GM23338 (cell line): ENCODE results near the gene SSH2. TPM values are rescaled to one million over a fixed set of nuclear protein-coding genes. Genes with fewer than 3 reads are reported as not detected.

Experiments
- ATAC-seq: fragments of 200-7000 bp; cut with Tn5 transposase; 3 replicates; pipeline ENCODE4 v1.9.1; 2020
- DNase-seq: peaks from one replicate; pipeline ENCODE4 v3.0.0-alpha.2; 2015; ENCODE audit warnings: low spot score
- H2AFZ ChIP-seq: fragments of 200-600 bp; sonication (generic); 2 replicates; pipeline ENCODE4 v1.8.0; 2016; ENCODE audit warnings: antibody characterized with exemption, mild to moderate bottlenecking, moderate library complexity
- H3F3A ChIP-seq: fragments of 200-600 bp; sonication (generic); replicated peaks from 2 replicates; pipeline ENCODE4 v1.8.0; 2017; ENCODE audit warnings: antibody characterized with exemption, mixed run types, low read depth
- H3K27ac ChIP-seq: fragments of 200-600 bp; sonication (generic); 2 replicates; pipeline ENCODE4 v1.6.1; 2016; ENCODE audit warnings: low read depth
- H3K27me3 ChIP-seq: fragments of 200-600 bp; sonication (generic); 2 replicates; pipeline ENCODE4 v1.8.0; 2016; ENCODE audit warnings: mild to moderate bottlenecking, mixed run types, moderate library complexity; ENCODE audit not compliant: insufficient read depth
- H3K36me3 ChIP-seq: fragments of 200-600 bp; sonication (generic); 2 replicates; pipeline ENCODE4 v1.8.0; 2016; ENCODE audit warnings: mild to moderate bottlenecking; ENCODE audit not compliant: insufficient read depth
- H3K4me1 ChIP-seq: fragments of 200-600 bp; sonication (generic); 2 replicates; pipeline ENCODE4 v1.8.0; 2016; ENCODE audit warnings: mild to moderate bottlenecking, moderate library complexity; ENCODE audit not compliant: insufficient read depth
- H3K4me2 ChIP-seq: fragments of 200-600 bp; sonication (generic); 2 replicates; pipeline ENCODE4 v1.7.1; 2017; ENCODE audit warnings: mixed run types
- H3K4me3 ChIP-seq: fragments of 200-600 bp; sonication (generic); 2 replicates; pipeline ENCODE4 v1.6.1; 2016; ENCODE audit warnings: mixed run types
- H3K79me2 ChIP-seq: fragments of 200-600 bp; sonication (generic); replicated peaks from 2 replicates; pipeline ENCODE4 v1.8.0; 2017; ENCODE audit warnings: mild to moderate bottlenecking; ENCODE audit not compliant: insufficient read depth
- H3K9me2 ChIP-seq: fragments of 200-600 bp; sonication (generic); 2 replicates; pipeline ENCODE4 v1.8.0; 2017; ENCODE audit not compliant: insufficient read depth
- H4K20me1 ChIP-seq: fragments of 200-600 bp; sonication (generic); replicated peaks from 2 replicates; pipeline ENCODE4 v1.8.0; 2017; ENCODE audit warnings: mild to moderate bottlenecking; ENCODE audit not compliant: insufficient read depth
- H3K27ac Mint-ChIP-seq: 2 replicates; pipeline ENCODE4 v1.8.0; 2020; ENCODE audit warnings: inconsistent platforms, mild to moderate bottlenecking, moderate library complexity, mixed read lengths
- H3K27me3 Mint-ChIP-seq: 3 replicates; pipeline ENCODE4 v1.8.0; 2022; ENCODE audit warnings: low read depth, mild to moderate bottlenecking, moderate library complexity, mixed read lengths, inconsistent platforms; ENCODE audit not compliant: insufficient read depth, poor library complexity
- H3K36me3 Mint-ChIP-seq: 3 replicates; pipeline ENCODE4 v1.8.0; 2021; ENCODE audit warnings: low read depth, mild to moderate bottlenecking, inconsistent platforms, moderate library complexity, mixed read lengths
- H3K4me1 Mint-ChIP-seq: 3 replicates; pipeline ENCODE4 v1.8.0; 2020; ENCODE audit warnings: mild to moderate bottlenecking, inconsistent platforms, mixed read lengths
- H3K4me3 Mint-ChIP-seq: 3 replicates; pipeline ENCODE4 v1.8.0; 2021; ENCODE audit warnings: moderate library complexity, mild to moderate bottlenecking, inconsistent platforms, mixed read lengths
- H3K9me3 Mint-ChIP-seq: 3 replicates; pipeline ENCODE4 v1.8.0; 2020; ENCODE audit warnings: moderate library complexity, mild to moderate bottlenecking, inconsistent platforms, mixed read lengths
- CREB1 ChIP-seq: fragments of 250-450 bp; sonication (Bioruptor Pico); IDR thresholded peaks from 2 replicates; pipeline ENCODE4 v1.5.0; 2020; ENCODE audit warnings: low read depth, mild to moderate bottlenecking, moderate library complexity
- EZH2 ChIP-seq: fragments of 200-600 bp; sonication (generic); IDR thresholded peaks from one replicate; pipeline ENCODE4 v1.8.0; 2017; ENCODE audit warnings: antibody characterized with exemption, mild to moderate bottlenecking, low read depth; ENCODE audit not compliant: unreplicated experiment
- JUNB ChIP-seq: IDR thresholded peaks from one replicate; pipeline ENCODE4 v1.6.1; 2016; ENCODE audit warnings: antibody characterized with exemption; ENCODE audit not compliant: unreplicated experiment
- NANOG ChIP-seq: IDR thresholded peaks from 2 replicates; pipeline ENCODE4 v1.6.1; 2016; ENCODE audit warnings: antibody characterized with exemption, borderline replicate concordance
- POLR2AphosphoS5 ChIP-seq: IDR thresholded peaks from 2 replicates; pipeline ENCODE4 v1.6.1; 2016; ENCODE audit warnings: antibody characterized with exemption, low read depth
- REST ChIP-seq: IDR thresholded peaks from one replicate; pipeline ENCODE4 v1.6.1; 2018; ENCODE audit warnings: antibody characterized with exemption; ENCODE audit not compliant: unreplicated experiment
- ZNF114 ChIP-seq: fragments of 250-450 bp; sonication (Bioruptor Pico); IDR thresholded peaks from 2 replicates; pipeline ENCODE4 v1.5.0; 2020; ENCODE audit warnings: mild to moderate bottlenecking, moderate library complexity
- ZNF331 ChIP-seq: fragments of 250-450 bp; sonication (Bioruptor Pico); IDR thresholded peaks from 2 replicates; pipeline ENCODE4 v1.5.0; 2020; ENCODE audit warnings: low read depth, mild to moderate bottlenecking, moderate library complexity
- polyA plus RNA-seq: library from polyadenylated mRNA; unstranded; fragments of >200 nt; fragmentation: Nextera tagmentation; extraction: Ambion mirVana; gene quantifications from 2 replicates; pipeline ENCODE4 v1.2.1, GENCODE V29; 2016
- total RNA-seq: library from RNA; depleted of rRNA; stranded (reverse); fragments of >200 nt; shearing (Covaris generic); gene quantifications from 2 replicates; pipeline ENCODE4 v1.2.3, GENCODE V29; 2014
- TF ChIP-seq, protein P1 (sequence below), 2 experiments: fragments of 200-600 bp in 1 of 2; sonication (generic) in 1 of 2; conservative IDR thresholded peaks; 2 replicates each; pipeline versions ENCODE4 v1.5.1 to v1.6.1; 2016 to 2017; ENCODE audit warnings: antibody characterized with exemption in 2 of 2, low read depth in 2 of 2, mild to moderate bottlenecking in 2 of 2, moderate library complexity in 1 of 2
- TF ChIP-seq, protein P2 (sequence below): fragments of 250-450 bp; sonication (Bioruptor Pico); IDR thresholded peaks from 2 replicates; pipeline ENCODE4 v1.5.0; 2020; ENCODE audit warnings: mild to moderate bottlenecking, moderate library complexity

Gene SSH2
- total and polyA plus RNA-seq, 2 experiments from 2014 or later, result 9.9 to 12.1 TPM

DNA sequence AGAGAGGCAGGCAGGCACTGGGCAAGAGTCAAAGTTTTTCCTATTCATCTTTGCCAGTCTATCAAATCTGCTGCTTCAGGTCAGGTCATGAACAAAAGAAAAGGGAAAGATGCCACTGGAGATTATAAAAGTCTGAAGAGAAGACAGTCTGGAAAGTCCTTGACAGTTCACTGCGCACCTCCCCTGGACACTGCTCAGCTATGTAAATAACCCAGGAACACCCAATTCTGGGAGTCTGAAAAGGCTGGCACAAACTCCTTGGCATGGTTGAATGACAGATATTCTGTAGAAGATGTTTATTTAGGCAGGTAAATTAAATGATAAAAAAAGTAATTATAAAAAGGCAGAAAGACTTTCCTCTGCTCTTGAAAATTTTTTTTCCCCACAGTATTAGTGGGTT, 302.1 kb downstream of the SSH2 start (continued):
- TF ChIP-seq, protein P1, sequence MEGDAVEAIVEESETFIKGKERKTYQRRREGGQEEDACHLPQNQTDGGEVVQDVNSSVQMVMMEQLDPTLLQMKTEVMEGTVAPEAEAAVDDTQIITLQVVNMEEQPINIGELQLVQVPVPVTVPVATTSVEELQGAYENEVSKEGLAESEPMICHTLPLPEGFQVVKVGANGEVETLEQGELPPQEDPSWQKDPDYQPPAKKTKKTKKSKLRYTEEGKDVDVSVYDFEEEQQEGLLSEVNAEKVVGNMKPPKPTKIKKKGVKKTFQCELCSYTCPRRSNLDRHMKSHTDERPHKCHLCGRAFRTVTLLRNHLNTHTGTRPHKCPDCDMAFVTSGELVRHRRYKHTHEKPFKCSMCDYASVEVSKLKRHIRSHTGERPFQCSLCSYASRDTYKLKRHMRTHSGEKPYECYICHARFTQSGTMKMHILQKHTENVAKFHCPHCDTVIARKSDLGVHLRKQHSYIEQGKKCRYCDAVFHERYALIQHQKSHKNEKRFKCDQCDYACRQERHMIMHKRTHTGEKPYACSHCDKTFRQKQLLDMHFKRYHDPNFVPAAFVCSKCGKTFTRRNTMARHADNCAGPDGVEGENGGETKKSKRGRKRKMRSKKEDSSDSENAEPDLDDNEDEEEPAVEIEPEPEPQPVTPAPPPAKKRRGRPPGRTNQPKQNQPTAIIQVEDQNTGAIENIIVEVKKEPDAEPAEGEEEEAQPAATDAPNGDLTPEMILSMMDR (conservative IDR thresholded peaks at IDR 0.05; ENCODE audit: low read depth in 2 of 2), result no peak
- TF ChIP-seq POLR2AphosphoS5, result no peak

- no peak overlapping the region for H3K27ac Mint-ChIP-seq
- H3K36me3 ChIP-seq, result no peaks in the 10 kb centered on the region
- H3K4me2 ChIP-seq, result no peak overlapping the region
- H3K4me1 ChIP-seq, result peaks cover 14% of the 10 kb centered on the region
- ATAC-seq (peak; percentile 55), DNase-seq (peak; percentile 75)
- no peak overlapping the region; the same call in 2 of the 3 replicates for H3K4me3 Mint-ChIP-seq
- no peaks in the 10 kb centered on the region; the same call in 1 of the 2 replicates for H3F3A ChIP-seq
- H3K27me3 Mint-ChIP-seq, result peaks cover 27% of the 10 kb centered on the region
- H3K27ac ChIP-seq, result no peak overlapping the region
- peaks cover 34% of the 10 kb centered on the region for H3K27me3 ChIP-seq
- H3K36me3 Mint-ChIP-seq, result no peaks in the 10 kb centered on the region; the same call in 2 of the 3 replicates
- H3K9me3 Mint-ChIP-seq, result no peaks in the 10 kb centered on the region; the same call in 2 of the 3 replicates
- no peak overlapping the region for H2AFZ ChIP-seq
- 0 out of 2 replicates have a peak, but pooled peaks cover 4% of the 10 kb centered on the region for H3K9me2 ChIP-seq
- H3K79me2 ChIP-seq, result no peaks in the 10 kb centered on the region
- H3K4me3 ChIP-seq, result no peak overlapping the region
- no peaks in the 10 kb centered on the region; the same call in 1 of the 2 replicates for H4K20me1 ChIP-seq
- H3K4me1 Mint-ChIP-seq, result peaks cover 29% of the 10 kb centered on the region
- no peak for TF ChIP-seq ZNF114 (CRISPR knock-in tag)
- TF ChIP-seq NANOG, result no peak
- TF ChIP-seq, protein P1 (conservative IDR thresholded peaks at IDR 0.05; ENCODE audit: low read depth in 2 of 2), result peak in 1 of 2 experiments; percentile 52; a peak in 2 of 4 replicates
- no peak for TF ChIP-seq EZH2
- TF ChIP-seq, protein P2, sequence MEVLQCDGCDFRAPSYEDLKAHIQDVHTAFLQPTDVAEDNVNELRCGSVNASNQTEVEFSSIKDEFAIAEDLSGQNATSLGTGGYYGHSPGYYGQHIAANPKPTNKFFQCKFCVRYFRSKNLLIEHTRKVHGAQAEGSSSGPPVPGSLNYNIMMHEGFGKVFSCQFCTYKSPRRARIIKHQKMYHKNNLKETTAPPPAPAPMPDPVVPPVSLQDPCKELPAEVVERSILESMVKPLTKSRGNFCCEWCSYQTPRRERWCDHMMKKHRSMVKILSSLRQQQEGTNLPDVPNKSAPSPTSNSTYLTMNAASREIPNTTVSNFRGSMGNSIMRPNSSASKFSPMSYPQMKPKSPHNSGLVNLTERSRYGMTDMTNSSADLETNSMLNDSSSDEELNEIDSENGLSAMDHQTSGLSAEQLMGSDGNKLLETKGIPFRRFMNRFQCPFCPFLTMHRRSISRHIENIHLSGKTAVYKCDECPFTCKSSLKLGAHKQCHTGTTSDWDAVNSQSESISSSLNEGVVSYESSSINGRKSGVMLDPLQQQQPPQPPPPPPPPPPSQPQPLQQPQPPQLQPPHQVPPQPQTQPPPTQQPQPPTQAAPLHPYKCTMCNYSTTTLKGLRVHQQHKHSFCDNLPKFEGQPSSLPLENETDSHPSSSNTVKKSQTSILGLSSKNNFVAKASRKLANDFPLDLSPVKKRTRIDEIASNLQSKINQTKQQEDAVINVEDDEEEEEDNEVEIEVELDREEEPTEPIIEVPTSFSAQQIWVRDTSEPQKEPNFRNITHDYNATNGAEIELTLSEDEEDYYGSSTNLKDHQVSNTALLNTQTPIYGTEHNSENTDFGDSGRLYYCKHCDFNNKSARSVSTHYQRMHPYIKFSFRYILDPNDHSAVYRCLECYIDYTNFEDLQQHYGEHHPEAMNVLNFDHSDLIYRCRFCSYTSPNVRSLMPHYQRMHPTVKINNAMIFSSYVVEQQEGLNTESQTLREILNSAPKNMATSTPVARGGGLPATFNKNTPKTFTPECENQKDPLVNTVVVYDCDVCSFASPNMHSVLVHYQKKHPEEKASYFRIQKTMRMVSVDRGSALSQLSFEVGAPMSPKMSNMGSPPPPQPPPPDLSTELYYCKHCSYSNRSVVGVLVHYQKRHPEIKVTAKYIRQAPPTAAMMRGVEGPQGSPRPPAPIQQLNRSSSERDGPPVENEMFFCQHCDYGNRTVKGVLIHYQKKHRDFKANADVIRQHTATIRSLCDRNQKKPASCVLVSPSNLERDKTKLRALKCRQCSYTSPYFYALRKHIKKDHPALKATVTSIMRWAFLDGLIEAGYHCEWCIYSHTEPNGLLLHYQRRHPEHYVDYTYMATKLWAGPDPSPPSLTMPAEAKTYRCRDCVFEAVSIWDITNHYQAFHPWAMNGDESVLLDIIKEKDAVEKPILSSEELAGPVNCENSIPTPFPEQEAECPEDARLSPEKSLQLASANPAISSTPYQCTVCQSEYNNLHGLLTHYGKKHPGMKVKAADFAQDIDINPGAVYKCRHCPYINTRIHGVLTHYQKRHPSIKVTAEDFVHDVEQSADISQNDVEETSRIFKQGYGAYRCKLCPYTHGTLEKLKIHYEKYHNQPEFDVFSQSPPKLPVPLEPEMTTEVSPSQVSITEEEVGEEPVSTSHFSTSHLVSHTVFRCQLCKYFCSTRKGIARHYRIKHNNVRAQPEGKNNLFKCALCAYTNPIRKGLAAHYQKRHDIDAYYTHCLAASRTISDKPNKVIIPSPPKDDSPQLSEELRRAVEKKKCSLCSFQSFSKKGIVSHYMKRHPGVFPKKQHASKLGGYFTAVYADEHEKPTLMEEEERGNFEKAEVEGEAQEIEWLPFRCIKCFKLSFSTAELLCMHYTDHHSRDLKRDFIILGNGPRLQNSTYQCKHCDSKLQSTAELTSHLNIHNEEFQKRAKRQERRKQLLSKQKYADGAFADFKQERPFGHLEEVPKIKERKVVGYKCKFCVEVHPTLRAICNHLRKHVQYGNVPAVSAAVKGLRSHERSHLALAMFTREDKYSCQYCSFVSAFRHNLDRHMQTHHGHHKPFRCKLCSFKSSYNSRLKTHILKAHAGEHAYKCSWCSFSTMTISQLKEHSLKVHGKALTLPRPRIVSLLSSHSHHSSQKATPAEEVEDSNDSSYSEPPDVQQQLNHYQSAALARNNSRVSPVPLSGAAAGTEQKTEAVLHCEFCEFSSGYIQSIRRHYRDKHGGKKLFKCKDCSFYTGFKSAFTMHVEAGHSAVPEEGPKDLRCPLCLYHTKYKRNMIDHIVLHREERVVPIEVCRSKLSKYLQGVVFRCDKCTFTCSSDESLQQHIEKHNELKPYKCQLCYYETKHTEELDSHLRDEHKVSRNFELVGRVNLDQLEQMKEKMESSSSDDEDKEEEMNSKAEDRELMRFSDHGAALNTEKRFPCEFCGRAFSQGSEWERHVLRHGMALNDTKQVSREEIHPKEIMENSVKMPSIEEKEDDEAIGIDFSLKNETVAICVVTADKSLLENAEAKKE (CRISPR knock-in tag), result no peak
- no peak for TF ChIP-seq JUNB
- no peak for TF ChIP-seq ZNF331 (CRISPR knock-in tag)
- no peak for TF ChIP-seq REST
- no peak for TF ChIP-seq CREB1 (CRISPR knock-in tag)
These were observed 304.8 kb downstream of the SSH2 start for GRCh38 chr17:29625037-29625750.
